SK-N-MC (cell line): ENCODE measurements around the gene GPC6.

Source experiments
- EZH2 ChIP-seq: fragments of 200-600 bp; sonication (generic); IDR thresholded peaks from one replicate; pipeline ENCODE4 v1.6.1; 2017; ENCODE audit warnings: antibody characterized with exemption
- FOXP2 ChIP-seq: optimal IDR thresholded peaks from 2 replicates; pipeline ENCODE3; 2011; ENCODE audit warnings: mild to moderate bottlenecking, moderate library complexity; ENCODE audit not compliant: insufficient read depth; ENCODE audit errors: extremely low read length, control extremely low read depth
- POLR2AphosphoS5 ChIP-seq: IDR thresholded peaks from 2 replicates; pipeline ENCODE4 v1.6.1; 2012; ENCODE audit warnings: mild to moderate bottlenecking, low read depth, low read length, borderline replicate concordance

DNA sequence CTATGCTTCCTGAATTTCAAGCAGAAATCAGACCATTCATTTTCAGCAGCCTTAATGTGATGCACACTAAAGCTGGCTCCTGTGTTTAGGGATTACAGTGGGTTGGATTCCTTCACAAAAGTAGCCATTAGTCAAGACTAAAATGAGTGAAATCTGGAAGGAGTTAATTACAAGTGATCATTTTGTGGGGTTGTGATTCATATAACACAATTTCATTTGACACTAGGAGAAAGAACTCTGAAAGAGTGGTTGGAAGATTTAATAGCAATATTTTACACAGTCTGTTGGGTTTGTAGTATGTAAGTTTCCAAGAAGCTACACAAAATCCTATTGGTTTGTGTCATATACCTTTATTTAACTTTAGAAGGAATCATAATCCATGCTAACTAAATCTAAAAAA lies 1015.9 kb downstream of the GPC6 start:
- TF ChIP-seq EZH2 (no peak), POLR2AphosphoS5 (no peak), FOXP2 (no peak)
